GM19043 (cell line): ENCODE data around the gene SCAF11.

ENCODE experiments used
- ATAC-seq: cut with Tn5 transposase; IDR thresholded peaks from one replicate; pipeline ENCODE4 v1.9.1; 2021; ENCODE audit warnings: low read depth; ENCODE audit not compliant: unreplicated experiment

Gene SCAF11

GRCh38 chr12:45933504-45933903, 56.9 kb downstream of the SCAF11 start:
- ATAC-seq, result no peak

GRCh38 chr12:45930369-45930768, 60.0 kb downstream of the SCAF11 start:
- no peak for ATAC-seq

- ATAC-seq, result no peak
Observed at GRCh38 chr12:45928309-45928708, 62.1 kb downstream of the SCAF11 start.

- ATAC-seq, result no peak
Observed at GRCh38 chr12:45918818-45919217, 71.6 kb downstream of the SCAF11 start.

GRCh38 chr12:45915405-45915804, 75.0 kb downstream of the SCAF11 start:
- ATAC-seq, result no peak

- ATAC-seq, result no peak
Observed at GRCh38 chr12:45914090-45914489, 76.3 kb downstream of the SCAF11 start.

- ATAC-seq, result no peak
Observed at GRCh38 chr12:45913631-45914030, 76.7 kb downstream of the SCAF11 start.

- no peak for ATAC-seq
Observed at GRCh38 chr12:45912774-45913173, 77.6 kb downstream of the SCAF11 start.

GRCh38 chr12:45909041-45909713, 81.2 kb downstream of the SCAF11 start:
- no peak for ATAC-seq

GRCh38 chr12:45907955-45908354, 82.4 kb downstream of the SCAF11 start:
- ATAC-seq, result peak; percentile 89

- no peak for ATAC-seq
Observed at GRCh38 chr12:45898094-45898493, 92.3 kb downstream of the SCAF11 start.

- ATAC-seq, result no peak
Observed at GRCh38 chr12:45895961-45896360, 94.4 kb downstream of the SCAF11 start.

- no peak for ATAC-seq
Observed at GRCh38 chr12:45893240-45893639, 97.1 kb downstream of the SCAF11 start.

GRCh38 chr12:45890276-45890675, 100.1 kb downstream of the SCAF11 start:
- no peak for ATAC-seq

- no peak for ATAC-seq
Observed at GRCh38 chr12:45887544-45887943, 102.8 kb downstream of the SCAF11 start.

- ATAC-seq, result no peak
Observed at GRCh38 chr12:45886685-45887084, 103.7 kb downstream of the SCAF11 start.

- ATAC-seq, result no peak
Observed at GRCh38 chr12:45883187-45883586, 107.2 kb downstream of the SCAF11 start.

GRCh38 chr12:45880533-45880932, 109.8 kb downstream of the SCAF11 start:
- ATAC-seq, result no peak

- ATAC-seq, result no peak
Observed at GRCh38 chr12:45879363-45879895, 110.9 kb downstream of the SCAF11 start.

GRCh38 chr12:45878630-45879255, 111.6 kb downstream of the SCAF11 start:
- ATAC-seq, result no peak

GRCh38 chr12:45877069-45877468, 113.3 kb downstream of the SCAF11 start:
- ATAC-seq, result no peak

GRCh38 chr12:45872446-45872845, 117.9 kb downstream of the SCAF11 start:
- no peak for ATAC-seq
